Mucosa of descending colon (tissue), 3 donors: ENCODE results near the gene RGS6. TPM values are rescaled to one million over a fixed set of nuclear protein-coding genes. Genes with fewer than 3 reads are reported as not detected.

Experiments used
- ATAC-seq: fragments of 200-7000 bp; cut with Tn5 transposase; one replicate; pipeline ENCODE4 v1.9.1; 2020; ENCODE audit warnings: mild to moderate bottlenecking, moderate library complexity
- DNase-seq, 3 donors: peaks; one replicate each; pipeline ENCODE4 v3.0.0-alpha.2; 2020
- H3K36me3 ChIP-seq: fragments of 200-600 bp; one replicate; pipeline ENCODE4 v1.8.0; 2021; ENCODE audit warnings: low read depth, mild to moderate bottlenecking
- H3K4me1 ChIP-seq: fragments of 200-600 bp; one replicate; pipeline ENCODE4 v1.8.0; 2021; ENCODE audit warnings: low read depth, mild to moderate bottlenecking
- H3K4me3 ChIP-seq: fragments of 200-600 bp; one replicate; pipeline ENCODE4 v1.8.0; 2021; ENCODE audit warnings: mild to moderate bottlenecking
- H3K9me3 ChIP-seq: fragments of 200-600 bp; one replicate; pipeline ENCODE4 v1.8.0; 2021; ENCODE audit warnings: mild to moderate bottlenecking
- intact Hi-C, 2 donors: fragments of 100-400 bp; cut with DNase I in 1 of 2; cut with micrococcal nuclease in 1 of 2; formaldehyde crosslinking; loops; one replicate each; pipeline versions ENCODE4 v1.11.0 to v1.11.1; 2022; cut with DNase I, micrococcal nuclease
- total RNA-seq, 3 donors: library from RNA; stranded (reverse); fragmentation: NEBNext Ultra II Directional in 2 of 3; extraction: Animal tissue kit (Norgen Biotek cat#: 25700) in 2 of 3; gene quantifications; one replicate each; pipeline versions ENCODE4 v1.2.1 to v1.2.4, GENCODE V29; 2021 to 2023
- TF ChIP-seq, protein P1 (sequence below): fragments of 200-600 bp; IDR thresholded peaks from one replicate; pipeline ENCODE4 v1.8.0; 2022; ENCODE audit warnings: antibody characterized with exemption, mild to moderate bottlenecking
- donor health status: DM: no; HTN: no; CAD: no; lungs with moderate emphysema.
- donor health status: DM: no; HTN: no; CAD: no.
- donor health status: DM: no; HTN: yes; CAD: no.

The RGS6 gene
- total RNA-seq, 3 donors from 2014 or later, result 0.66 to 2.5 (median 0.94) TPM

- intact Hi-C loops, result no loop called here
- Histone ChIP-seq H3K4me1 (no peaks in the 10 kb centered on the region), H3K9me3 (peaks cover 3% of the 10 kb centered on the region), H3K36me3 (no peaks in the 10 kb centered on the region), H3K4me3 (no peak overlapping the region)
- ATAC-seq (no peak), DNase-seq (no peak)
- TF ChIP-seq, protein P1, sequence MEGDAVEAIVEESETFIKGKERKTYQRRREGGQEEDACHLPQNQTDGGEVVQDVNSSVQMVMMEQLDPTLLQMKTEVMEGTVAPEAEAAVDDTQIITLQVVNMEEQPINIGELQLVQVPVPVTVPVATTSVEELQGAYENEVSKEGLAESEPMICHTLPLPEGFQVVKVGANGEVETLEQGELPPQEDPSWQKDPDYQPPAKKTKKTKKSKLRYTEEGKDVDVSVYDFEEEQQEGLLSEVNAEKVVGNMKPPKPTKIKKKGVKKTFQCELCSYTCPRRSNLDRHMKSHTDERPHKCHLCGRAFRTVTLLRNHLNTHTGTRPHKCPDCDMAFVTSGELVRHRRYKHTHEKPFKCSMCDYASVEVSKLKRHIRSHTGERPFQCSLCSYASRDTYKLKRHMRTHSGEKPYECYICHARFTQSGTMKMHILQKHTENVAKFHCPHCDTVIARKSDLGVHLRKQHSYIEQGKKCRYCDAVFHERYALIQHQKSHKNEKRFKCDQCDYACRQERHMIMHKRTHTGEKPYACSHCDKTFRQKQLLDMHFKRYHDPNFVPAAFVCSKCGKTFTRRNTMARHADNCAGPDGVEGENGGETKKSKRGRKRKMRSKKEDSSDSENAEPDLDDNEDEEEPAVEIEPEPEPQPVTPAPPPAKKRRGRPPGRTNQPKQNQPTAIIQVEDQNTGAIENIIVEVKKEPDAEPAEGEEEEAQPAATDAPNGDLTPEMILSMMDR, result no peak
Observed at GRCh38 chr14:72261068-72261467, 328.8 kb downstream of the RGS6 start.

- DNase-seq (no peak), ATAC-seq (no peak)
- H3K9me3 ChIP-seq, result peaks cover 3% of the 10 kb centered on the region
- TF ChIP-seq, protein P1, result no peak
- no peak overlapping the region for H3K4me3 ChIP-seq
- H3K4me1 ChIP-seq, result no peaks in the 10 kb centered on the region
- intact Hi-C loops, result no loop called here
- no peaks in the 10 kb centered on the region for H3K36me3 ChIP-seq
Observed at GRCh38 chr14:72262771-72263170, 330.5 kb downstream of the RGS6 start.

- H3K4me3 ChIP-seq, result no peak overlapping the region
- no peaks in the 10 kb centered on the region for H3K36me3 ChIP-seq
- peaks cover 3% of the 10 kb centered on the region for H3K9me3 ChIP-seq
- TF ChIP-seq, protein P1, result no peak
- intact Hi-C loops, result no loop called here
- no peaks in the 10 kb centered on the region for H3K4me1 ChIP-seq
- no peak for DNase-seq
- ATAC-seq, result no peak
Observed at GRCh38 chr14:72264716-72265115, 332.5 kb downstream of the RGS6 start.

DNA sequence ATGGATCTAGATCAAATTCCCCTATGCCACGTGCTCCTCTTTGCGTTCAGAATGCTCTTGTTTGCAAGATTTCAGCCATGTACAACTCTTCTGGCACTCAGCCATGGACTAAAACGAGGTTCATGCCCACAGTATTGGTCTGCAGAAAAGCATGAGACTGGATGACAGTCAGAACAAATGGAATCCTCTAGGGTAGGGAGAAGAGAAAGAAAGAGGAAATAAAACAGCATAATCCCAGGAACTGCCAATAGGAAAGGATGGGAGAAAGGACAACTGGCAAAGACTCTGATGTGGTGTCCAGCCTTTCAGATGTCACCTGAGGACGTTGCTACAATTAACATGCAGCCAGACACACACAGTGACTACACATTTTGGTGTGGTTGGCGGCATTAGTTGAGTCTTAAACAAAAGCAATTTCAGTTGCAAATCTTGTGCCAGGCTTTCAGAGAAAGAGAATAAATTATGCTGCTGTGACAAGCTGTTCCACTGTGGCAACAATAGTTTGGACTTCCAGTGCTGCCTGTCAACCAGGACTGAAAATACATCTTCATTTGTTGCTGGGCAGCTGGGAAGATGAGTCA lies 338.0 kb downstream of the RGS6 start:
- Histone ChIP-seq H3K36me3 (no peaks in the 10 kb centered on the region), H3K4me1 (no peaks in the 10 kb centered on the region), H3K4me3 (no peak overlapping the region), H3K9me3 (no peaks in the 10 kb centered on the region)
- intact Hi-C loops, result no loop called here
- DNase-seq (no peak), ATAC-seq (no peak)
- TF ChIP-seq, protein P1, result no peak

GRCh38 chr14:72270749-72271148 lies 338.5 kb downstream of the RGS6 start:
- ATAC-seq (no peak), DNase-seq (no peak)
- no peaks in the 10 kb centered on the region for H3K9me3 ChIP-seq
- no peaks in the 10 kb centered on the region for H3K4me1 ChIP-seq
- intact Hi-C loops, result no loop called here
- TF ChIP-seq, protein P1, result no peak
- no peaks in the 10 kb centered on the region for H3K36me3 ChIP-seq
- H3K4me3 ChIP-seq, result no peak overlapping the region

DNA sequence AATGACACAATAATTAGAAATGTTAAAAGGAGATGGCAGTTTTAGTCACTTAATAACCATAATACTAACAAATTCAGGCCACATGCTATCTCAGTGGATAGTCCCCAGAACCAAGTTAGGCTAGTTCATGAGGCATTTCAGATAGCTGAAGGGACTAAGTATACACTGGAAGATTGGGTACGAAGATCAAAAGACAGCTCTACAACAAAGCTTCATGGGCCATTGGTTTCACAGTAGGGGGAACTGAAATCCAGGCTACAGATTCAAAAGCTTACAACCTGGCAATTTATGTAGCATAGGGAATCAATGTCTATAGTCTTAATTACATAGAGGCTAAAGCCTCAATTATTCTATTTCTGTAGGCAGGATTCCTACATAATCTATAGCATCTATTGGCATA lies 343.0 kb downstream of the RGS6 start:
- Histone ChIP-seq H3K4me3 (no peak overlapping the region), H3K9me3 (peaks cover 2% of the 10 kb centered on the region), H3K36me3 (no peaks in the 10 kb centered on the region), H3K4me1 (no peaks in the 10 kb centered on the region)
- DNase-seq (no peak), ATAC-seq (no peak)
- intact Hi-C loops, result no loop called here
- TF ChIP-seq, protein P1, result no peak
